HG03135 (cell line): ENCODE measurements around the gene NDUFV1.
A peak's percentile ranks its signal among the peaks of the same experiment; 100 is the strongest.
"Not testable (repeated sequence)": the region's sequence is repeated elsewhere in the genome, so short reads cannot be mapped to it uniquely, and the experiment has no call there.

ENCODE experiments used
- ATAC-seq: cut with Tn5 transposase; IDR thresholded peaks from one replicate; pipeline ENCODE4 v1.9.1; 2021; ENCODE audit warnings: mild to moderate bottlenecking, moderate library complexity; ENCODE audit not compliant: unreplicated experiment

Gene NDUFV1

DNA sequence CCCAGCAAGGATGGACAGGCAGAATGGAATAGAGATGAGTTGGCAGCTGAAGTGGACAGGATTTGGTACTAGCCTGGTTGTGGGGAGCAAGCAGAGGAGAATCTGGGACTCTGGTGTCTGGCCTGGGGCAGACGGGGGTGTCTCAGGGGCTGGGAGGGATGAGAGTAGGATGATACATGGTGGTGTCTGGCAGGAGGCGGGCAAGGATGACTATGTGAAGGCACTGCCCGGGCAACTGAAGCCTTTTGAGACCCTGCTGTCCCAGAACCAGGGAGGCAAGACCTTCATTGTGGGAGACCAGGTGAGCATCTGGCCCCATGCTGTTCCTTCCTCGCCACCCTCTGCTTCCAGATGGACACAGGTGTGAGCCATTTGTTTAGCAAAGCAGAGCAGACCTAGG, 20.8 kb upstream of the NDUFV1 start:
- ATAC-seq, result no peak

- no peak for ATAC-seq
Measured at GRCh38 chr11:67586568-67587250, 20.0 kb upstream of the NDUFV1 start.

DNA sequence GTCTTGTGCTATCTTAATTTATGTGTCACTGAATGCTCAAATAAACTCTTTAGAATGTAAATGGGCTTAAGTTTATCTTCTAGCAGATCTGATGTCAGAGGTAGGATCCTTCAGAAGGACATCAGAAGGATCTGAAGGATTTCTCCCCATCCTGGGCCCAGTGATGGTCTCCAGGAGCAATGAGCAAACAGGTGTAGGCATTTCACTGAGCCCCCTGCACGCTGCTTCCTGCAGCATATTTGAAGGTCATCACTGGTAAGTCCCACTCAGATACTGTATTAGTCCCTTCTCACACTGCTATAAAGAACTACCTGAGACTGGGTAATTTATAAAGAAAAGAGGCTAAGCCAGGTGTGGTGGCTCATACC, 18.6 kb upstream of the NDUFV1 start:
- ATAC-seq, result peak; percentile 21

GRCh38 chr11:67588899-67589415, 17.8 kb upstream of the NDUFV1 start:
- ATAC-seq, result not testable (repeated sequence)

DNA sequence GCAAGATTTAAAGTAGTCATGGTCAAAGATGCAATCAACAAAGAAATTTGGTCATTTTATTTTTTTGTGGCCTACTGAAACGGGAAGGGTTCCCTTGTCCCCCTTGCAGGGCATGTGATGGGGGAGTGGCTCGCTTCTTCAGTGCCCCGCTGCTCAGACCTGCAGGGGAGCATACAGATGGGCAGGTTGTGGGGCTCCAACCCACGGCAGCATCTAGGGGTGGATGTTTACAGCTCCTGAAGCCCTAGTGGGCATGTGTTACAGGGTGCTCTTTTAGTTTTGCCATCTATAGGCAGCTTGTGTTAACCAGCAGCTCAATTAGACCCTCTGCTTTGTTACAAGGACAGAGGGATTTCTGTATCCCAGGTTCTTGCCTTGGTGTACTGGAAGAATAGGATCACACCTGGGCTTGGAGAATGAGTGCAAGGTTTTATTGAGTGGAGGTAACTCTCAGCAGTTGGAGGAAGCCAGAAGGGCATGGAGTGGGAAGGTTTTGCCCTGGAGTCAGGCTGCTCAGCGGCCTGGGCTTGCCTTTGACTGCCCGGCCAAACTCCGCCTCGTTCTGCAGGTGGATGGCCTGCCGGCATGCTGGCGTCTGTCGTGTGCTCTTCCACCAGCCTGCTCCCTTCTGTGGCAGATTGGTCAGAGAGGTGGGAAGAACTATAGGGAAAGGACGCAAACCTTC, 13.7 kb upstream of the NDUFV1 start:
- ATAC-seq, result no peak

GRCh38 chr11:67593565-67593905, 13.2 kb upstream of the NDUFV1 start:
- ATAC-seq, result no peak

DNA sequence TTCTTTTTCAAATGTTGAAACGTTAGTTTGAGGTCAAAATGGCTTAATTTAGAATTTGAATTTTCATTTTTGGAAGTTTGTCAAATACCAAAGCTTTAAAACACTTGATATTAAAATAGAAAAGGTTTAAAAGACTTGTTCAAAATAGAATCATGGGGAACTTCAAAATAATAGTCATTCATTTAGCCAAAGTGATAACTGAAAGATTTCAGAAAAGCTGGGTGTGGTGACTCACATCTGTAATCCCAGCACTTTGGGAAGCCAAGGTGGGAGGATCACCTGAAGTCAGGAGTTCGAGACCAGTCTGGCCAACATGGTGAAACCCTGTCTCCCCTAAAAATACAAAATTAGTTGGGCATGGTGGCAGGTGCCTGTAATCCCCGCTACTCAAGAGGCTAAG, 12.3 kb upstream of the NDUFV1 start:
- ATAC-seq, result no peak

GRCh38 chr11:67596753-67597300, 9.9 kb upstream of the NDUFV1 start:
- ATAC-seq, result no peak

- ATAC-seq, result not testable (repeated sequence)
Measured at GRCh38 chr11:67597458-67597857, 9.3 kb upstream of the NDUFV1 start.

DNA sequence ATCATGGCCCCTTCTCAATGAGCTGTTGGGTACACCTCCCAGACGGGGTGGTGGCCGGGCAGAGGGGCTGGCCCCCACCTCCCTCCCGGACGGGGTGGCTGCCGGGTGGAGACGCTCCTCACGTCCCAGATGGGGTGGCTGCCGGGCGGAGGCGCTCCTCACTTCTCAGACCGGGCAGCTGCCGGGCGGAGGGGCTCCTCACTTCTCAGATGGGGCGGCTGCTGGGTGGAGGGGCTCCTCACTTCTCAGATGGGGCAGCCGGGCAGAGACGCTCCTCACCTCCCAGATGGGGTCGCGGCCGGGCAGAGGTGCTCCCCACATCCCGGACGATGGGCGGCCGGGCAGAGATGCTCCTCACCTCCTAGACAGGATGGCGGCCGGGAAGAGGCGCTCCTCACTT, 8.8 kb upstream of the NDUFV1 start:
- ATAC-seq, result not testable (repeated sequence)

DNA sequence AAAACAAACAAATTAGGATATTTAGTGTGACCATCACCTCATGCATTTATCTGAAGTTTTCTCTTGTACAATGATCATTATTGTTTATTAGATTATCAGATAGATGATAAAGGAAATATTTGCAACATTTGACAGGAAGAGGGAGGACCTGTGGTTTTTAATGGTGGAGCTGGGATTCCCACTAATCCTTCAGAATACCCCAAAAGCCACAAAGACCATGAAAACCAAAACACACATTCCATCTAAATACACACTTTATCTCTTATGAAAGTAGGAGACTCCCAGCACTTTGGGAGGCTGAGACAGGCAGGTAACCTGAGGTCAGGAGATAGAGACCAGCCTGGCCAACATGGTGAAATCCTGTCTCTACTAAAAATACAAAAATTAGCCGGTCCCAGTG, 7.6 kb upstream of the NDUFV1 start:
- no peak for ATAC-seq

- peak; percentile 73 for ATAC-seq
Measured at GRCh38 chr11:67600324-67601029, 6.3 kb upstream of the NDUFV1 start.

DNA sequence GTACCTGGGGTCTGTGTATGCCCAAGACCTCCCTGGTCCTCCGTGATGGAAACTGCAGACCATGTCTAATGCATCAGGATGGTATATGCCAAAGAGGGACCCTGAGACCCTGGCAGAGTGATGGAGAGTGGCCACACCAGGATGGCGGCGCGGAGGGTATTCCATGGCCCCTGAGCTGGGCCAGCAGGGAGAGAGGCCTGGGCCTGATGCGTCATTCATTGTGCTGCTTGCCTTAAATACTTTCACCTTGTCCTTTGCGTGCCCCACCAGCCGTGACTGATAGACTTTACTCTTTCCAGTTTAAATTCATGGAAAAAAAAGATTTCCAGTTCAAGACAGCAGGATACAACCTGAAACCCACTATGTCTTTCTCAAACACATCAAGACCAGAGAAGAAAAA, 5.6 kb upstream of the NDUFV1 start:
- ATAC-seq, result no peak

DNA sequence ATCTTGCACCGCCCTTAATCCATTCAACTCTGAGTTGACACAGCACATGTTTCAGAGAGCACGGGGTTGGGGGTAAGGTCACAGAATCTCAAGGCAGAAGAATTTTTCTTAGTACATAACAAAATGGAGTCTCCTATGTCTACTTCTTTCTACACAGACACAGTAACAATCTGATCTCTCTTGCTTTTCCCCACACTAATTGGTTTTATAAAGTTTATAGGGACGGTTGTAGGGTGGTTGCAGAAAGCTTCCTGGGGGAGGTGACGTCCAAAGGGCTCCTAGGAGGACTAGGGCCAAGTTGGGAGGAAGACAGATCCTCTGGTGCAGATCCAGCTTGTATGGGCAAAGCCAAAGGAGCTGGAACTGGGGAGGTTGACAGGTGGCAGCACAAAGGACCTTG, 2.6 kb upstream of the NDUFV1 start:
- not testable (repeated sequence) for ATAC-seq

DNA sequence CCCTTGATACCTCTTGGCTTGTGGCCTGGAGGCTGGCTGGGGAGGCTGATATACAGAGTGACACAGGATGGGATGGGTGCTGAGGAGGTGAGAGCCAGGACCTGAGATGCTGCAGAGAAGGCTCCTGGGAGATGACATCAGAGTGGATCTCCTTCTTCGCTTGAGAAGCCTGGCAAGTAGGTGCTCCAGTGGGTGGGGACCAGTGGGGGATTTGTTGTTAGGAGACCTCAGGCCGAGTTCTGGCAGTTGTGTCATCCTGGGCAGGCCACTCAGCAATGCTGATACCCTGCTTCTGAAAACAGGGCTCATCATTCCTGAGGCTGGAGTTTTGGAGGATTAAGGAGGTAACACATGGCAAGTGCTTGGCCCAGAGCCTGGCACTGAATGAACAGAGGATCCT, 1.9 kb upstream of the NDUFV1 start:
- no peak for ATAC-seq

- ATAC-seq, result no peak
Measured at GRCh38 chr11:67605231-67606011, 1.3 kb upstream of the NDUFV1 start.

- no peak for ATAC-seq
Measured at GRCh38 chr11:67606093-67606491, 644 bp upstream of the NDUFV1 start.

DNA sequence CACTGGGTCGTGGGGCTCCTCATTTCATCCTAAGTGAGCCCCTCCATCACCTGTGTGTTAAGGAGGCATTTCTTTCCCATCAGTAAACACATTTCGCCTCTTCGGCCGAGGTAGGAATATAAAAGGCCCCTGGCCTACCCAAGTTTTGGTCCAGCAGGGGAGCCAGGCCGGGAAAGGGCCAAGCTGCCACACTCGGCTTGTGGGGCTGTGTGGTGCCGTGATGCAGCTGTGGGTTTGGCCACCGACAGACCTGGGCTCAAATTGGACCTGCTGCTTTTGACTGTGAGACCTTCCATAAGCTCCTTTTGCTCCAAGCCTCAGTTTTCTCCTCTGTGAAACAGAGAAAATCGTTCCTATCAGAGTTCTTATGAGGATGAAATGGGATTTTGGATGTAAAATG, 771 bp downstream of the NDUFV1 start:
- ATAC-seq, result no peak

GRCh38 chr11:67608486-67608885, 1.8 kb downstream of the NDUFV1 start:
- ATAC-seq, result no peak

DNA sequence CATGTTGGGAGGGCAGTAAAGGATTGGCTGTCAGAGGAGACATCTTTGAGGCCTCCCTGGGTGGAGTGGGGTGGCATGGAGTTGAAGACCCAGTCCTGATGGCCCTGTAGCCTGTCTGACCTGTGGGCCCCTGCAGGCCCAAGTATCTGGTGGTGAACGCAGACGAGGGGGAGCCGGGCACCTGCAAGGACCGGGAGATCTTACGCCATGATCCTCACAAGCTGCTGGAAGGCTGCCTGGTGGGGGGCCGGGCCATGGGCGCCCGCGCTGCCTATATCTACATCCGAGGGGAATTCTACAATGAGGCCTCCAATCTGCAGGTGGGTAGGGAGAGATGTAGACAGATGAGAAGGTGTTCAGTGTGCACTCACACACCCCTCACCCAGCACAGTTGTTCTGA, 2.6 kb downstream of the NDUFV1 start:
- no peak for ATAC-seq

DNA sequence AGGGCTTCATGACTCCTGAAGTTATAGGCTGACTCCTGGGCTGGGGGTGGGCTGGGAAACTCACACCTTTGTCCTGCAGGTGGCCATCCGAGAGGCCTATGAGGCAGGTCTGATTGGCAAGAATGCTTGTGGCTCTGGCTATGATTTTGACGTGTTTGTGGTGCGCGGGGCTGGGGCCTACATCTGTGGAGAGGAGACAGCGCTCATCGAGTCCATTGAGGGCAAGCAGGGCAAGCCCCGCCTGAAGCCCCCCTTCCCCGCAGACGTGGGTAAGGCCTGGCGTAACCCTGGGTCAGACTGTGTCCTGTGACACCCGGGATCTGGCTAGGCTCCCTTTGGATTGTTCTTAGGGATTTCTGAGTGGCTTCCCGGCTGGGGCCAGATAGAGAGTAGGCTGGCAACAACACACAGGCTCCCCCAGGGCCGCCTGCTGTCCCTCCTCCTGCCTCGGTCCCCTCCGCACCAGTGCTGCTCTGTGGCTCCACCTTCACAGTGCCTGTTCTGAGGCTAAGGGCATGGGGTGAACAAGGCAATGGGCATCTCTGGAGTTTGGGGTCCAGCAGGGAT, 3.6 kb downstream of the NDUFV1 start:
- no peak for ATAC-seq
